ENCODE results near the gene POP5. TPM values are rescaled to one million over a fixed set of nuclear protein-coding genes. Genes with fewer than 3 reads are reported as not detected.
A peak's percentile ranks its signal among the peaks of the same experiment; 100 is the strongest.
"Not testable (repeated sequence)": the region's sequence is repeated elsewhere in the genome, so short reads cannot be mapped to it uniquely, and the experiment has no call there.

The POP5 gene
- 10 to 100 TPM; 63.3 to 64.0 TPM for total RNA-seq

DNA sequence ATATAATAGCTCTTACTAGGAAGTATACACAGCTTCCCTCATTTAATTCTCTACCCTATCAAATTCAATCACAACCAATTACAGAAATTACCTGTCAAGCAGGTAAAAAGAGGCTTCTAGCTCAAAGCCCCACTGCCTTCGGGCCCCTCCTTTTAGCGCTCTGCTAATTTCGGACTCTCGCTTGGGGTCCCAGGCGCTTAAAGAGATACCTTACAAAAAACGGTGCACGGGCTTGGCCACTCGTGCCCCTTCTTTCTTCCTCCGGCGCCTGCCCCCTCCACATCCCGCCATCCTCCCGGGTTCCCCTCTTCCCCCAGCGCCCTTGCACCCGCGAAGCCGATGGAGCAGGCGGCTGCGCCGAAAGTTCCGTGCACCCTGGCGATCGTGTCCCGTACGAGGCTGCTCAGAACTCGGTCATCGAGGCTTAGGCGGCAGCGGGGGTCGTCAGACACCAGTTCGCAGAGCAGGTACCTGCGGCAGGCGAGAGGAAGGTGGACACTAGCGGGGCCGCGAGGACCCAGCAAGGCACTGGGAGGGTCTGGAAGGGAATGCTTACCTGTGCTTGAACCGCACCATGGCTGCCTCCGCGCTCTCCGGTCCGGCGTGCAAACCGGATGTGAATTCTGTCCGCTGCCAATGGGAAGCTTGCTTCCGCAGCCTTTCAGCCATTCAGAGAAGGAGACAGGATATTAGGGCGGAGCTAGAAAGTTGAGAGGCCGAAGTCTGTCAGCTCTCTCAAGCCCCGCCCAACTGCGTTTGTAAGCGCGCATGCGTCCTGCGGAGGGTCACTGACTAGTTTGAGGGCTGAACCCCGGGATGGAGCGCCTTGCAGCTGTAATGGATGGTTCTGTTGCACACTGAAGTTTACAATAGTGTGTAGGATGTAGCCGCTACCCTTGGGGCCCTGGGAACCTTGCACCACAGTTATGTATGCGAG, at the start of gene POP5:
Gene POP5, minus strand, starts transcription at position 616 of the 937 bp plus-strand sequence. Its CDS starts 40 bp downstream, at position 576.
- POLR2A ChIA-PET: interaction anchor here (0.6 to 2.4 kb wide), 12 partner anchors 9 to 479 kb away, joined by 3 to 9 read pairs (median 4); partner anchors contain the start of genes COQ5, DYNLL1 and RNU4-2
- Mint-ChIP-seq H3K36me3 (ENCODE audit: low read depth) (peaks cover 39% of the 10 kb centered on the region), H3K9me3 (ENCODE audit: insufficient read depth) (no peaks in the 10 kb centered on the region), H3K27ac (peak within 1 kb of the TSS; percentile 96), H3K27me3 (ENCODE audit: low read depth) (peaks cover 15% of the 10 kb centered on the region), H3K4me1 (ENCODE audit: low read depth) (peaks cover 41% of the 10 kb centered on the region), H3K4me3 (peak within 1 kb of the TSS; percentile 99)
- ATAC-seq (peak; percentile 97), DNase-seq (peak; percentile 97)
- CTCF ChIA-PET: interaction anchor here (0.7 to 6.2 kb wide), 27 partner anchors 9 to 479 kb away, joined by 3 to 121 read pairs (median 4); partner anchors contain the start of genes COQ5, COX6A1, DYNLL1 and MLEC

- H3K27ac Mint-ChIP-seq: no peak overlapping the region
- no peaks in the 10 kb centered on the region for H3K4me1 Mint-ChIP-seq (ENCODE audit: low read depth)
- H3K9me3 Mint-ChIP-seq (ENCODE audit: insufficient read depth): no peaks in the 10 kb centered on the region
- peaks cover 12% of the 10 kb centered on the region for H3K27me3 Mint-ChIP-seq (ENCODE audit: low read depth)
- CTCF ChIA-PET: interaction anchor here (0.6 to 11.5 kb wide), 2 partner anchors 17 to 27 kb away, joined by 3 to 75 read pairs; no protein-coding TSS in a partner anchor
- ATAC-seq (no peak), DNase-seq (no peak)
- H3K36me3 Mint-ChIP-seq (ENCODE audit: low read depth): no peaks in the 10 kb centered on the region
- POLR2A ChIA-PET: no interaction called here
- no peak overlapping the region for H3K4me3 Mint-ChIP-seq
These were observed 49.1 kb upstream of the POP5 start for GRCh38 chr12:120630104-120630892.

GRCh38 chr12:120628919-120629318, 47.7 kb upstream of the POP5 start:
- POLR2A ChIA-PET: no interaction called here
- H3K27me3 Mint-ChIP-seq (ENCODE audit: low read depth): peaks cover 7% of the 10 kb centered on the region
- H3K4me1 Mint-ChIP-seq (ENCODE audit: low read depth): no peaks in the 10 kb centered on the region
- H3K36me3 Mint-ChIP-seq (ENCODE audit: low read depth): no peaks in the 10 kb centered on the region
- H3K9me3 Mint-ChIP-seq (ENCODE audit: insufficient read depth): no peaks in the 10 kb centered on the region
- no peak overlapping the region for H3K4me3 Mint-ChIP-seq
- ATAC-seq (no peak), DNase-seq (no peak)
- CTCF ChIA-PET: interaction anchor here (11.5 kb wide), 1 partner anchor 18 kb away, joined by 75 read pairs; no protein-coding TSS in a partner anchor
- no peak overlapping the region for H3K27ac Mint-ChIP-seq

GRCh38 chr12:120625557-120626419, 44.6 kb upstream of the POP5 start:
- Mint-ChIP-seq H3K9me3 (ENCODE audit: insufficient read depth) (no peaks in the 10 kb centered on the region), H3K4me3 (no peak overlapping the region), H3K4me1 (ENCODE audit: low read depth) (no peaks in the 10 kb centered on the region), H3K27ac (no peak overlapping the region), H3K27me3 (ENCODE audit: low read depth) (peaks cover 7% of the 10 kb centered on the region), H3K36me3 (ENCODE audit: low read depth) (no peaks in the 10 kb centered on the region)
- ATAC-seq (no peak), DNase-seq (peak; percentile 27)
- POLR2A ChIA-PET: no interaction called here
- CTCF ChIA-PET: interaction anchor here (0.6 to 11.5 kb wide), 8 partner anchors 19 to 487 kb away, joined by 3 to 75 read pairs (median 3); partner anchors contain the start of gene POP5

GRCh38 chr12:120620624-120621023, 39.4 kb upstream of the POP5 start:
- Mint-ChIP-seq H3K9me3 (ENCODE audit: insufficient read depth) (no peaks in the 10 kb centered on the region), H3K4me1 (ENCODE audit: low read depth) (no peaks in the 10 kb centered on the region), H3K36me3 (ENCODE audit: low read depth) (no peaks in the 10 kb centered on the region), H3K4me3 (no peak overlapping the region), H3K27ac (no peak overlapping the region), H3K27me3 (ENCODE audit: low read depth) (peaks cover 23% of the 10 kb centered on the region)
- no peak for DNase-seq
- CTCF ChIA-PET: no interaction called here
- no peak for ATAC-seq
- POLR2A ChIA-PET: no interaction called here

- ChIA-PET POLR2A (interaction anchor here (0.6 kb wide), 1 partner anchor 60 kb away, joined by 5 read pairs; no protein-coding TSS in a partner anchor), CTCF (interaction anchor here (0.6 kb wide), 1 partner anchor 73 kb away, joined by 3 read pairs; no protein-coding TSS in a partner anchor)
- Mint-ChIP-seq H3K4me1 (ENCODE audit: low read depth) (no peaks in the 10 kb centered on the region), H3K9me3 (ENCODE audit: insufficient read depth) (no peaks in the 10 kb centered on the region), H3K27ac (no peak overlapping the region), H3K36me3 (ENCODE audit: low read depth) (no peaks in the 10 kb centered on the region), H3K4me3 (no peak overlapping the region), H3K27me3 (ENCODE audit: low read depth) (peaks cover 23% of the 10 kb centered on the region)
- ATAC-seq (no peak), DNase-seq (no peak)
These were observed 37.9 kb upstream of the POP5 start for GRCh38 chr12:120618954-120619615.

GRCh38 chr12:120617767-120618166, 36.6 kb upstream of the POP5 start:
- peaks cover 21% of the 10 kb centered on the region for H3K27me3 Mint-ChIP-seq (ENCODE audit: low read depth)
- H3K36me3 Mint-ChIP-seq (ENCODE audit: low read depth); H3K4me1 Mint-ChIP-seq (ENCODE audit: low read depth); H3K9me3 Mint-ChIP-seq (ENCODE audit: insufficient read depth); POLR2A ChIA-PET; DNase-seq; ATAC-seq; H3K4me3 Mint-ChIP-seq; H3K27ac Mint-ChIP-seq: not testable (repeated sequence)
- CTCF ChIA-PET: interaction anchor here (0.7 to 1.0 kb wide), 2 partner anchors 29 to 34 kb away, joined by 3 read pairs; no protein-coding TSS in a partner anchor

- POLR2A ChIA-PET; H3K36me3 Mint-ChIP-seq (ENCODE audit: low read depth): not testable (repeated sequence)
These were observed 36.0 kb upstream of the POP5 start for GRCh38 chr12:120617193-120617592.

GRCh38 chr12:120614848-120615247, 33.6 kb upstream of the POP5 start:
- ChIA-PET POLR2A (no interaction called here), CTCF (interaction anchor here (2.1 kb wide), 1 partner anchor 34 kb away, joined by 6 read pairs; no protein-coding TSS in a partner anchor)
- H3K36me3 Mint-ChIP-seq (ENCODE audit: low read depth): no peaks in the 10 kb centered on the region
- H3K9me3 Mint-ChIP-seq (ENCODE audit: insufficient read depth): no peaks in the 10 kb centered on the region
- DNase-seq: no peak
- H3K27ac Mint-ChIP-seq: no peak overlapping the region
- no peaks in the 10 kb centered on the region for H3K4me1 Mint-ChIP-seq (ENCODE audit: low read depth)
- no peak overlapping the region for H3K4me3 Mint-ChIP-seq
- no peak for ATAC-seq
- H3K27me3 Mint-ChIP-seq (ENCODE audit: low read depth): peaks cover 20% of the 10 kb centered on the region

More at GRCh38 chr12:120617193-120617592, 36.0 kb upstream of the POP5 start:
- H3K27me3 Mint-ChIP-seq (ENCODE audit: low read depth): peaks cover 21% of the 10 kb centered on the region
- H3K9me3 Mint-ChIP-seq (ENCODE audit: insufficient read depth); H3K27ac Mint-ChIP-seq; DNase-seq; H3K4me3 Mint-ChIP-seq; ATAC-seq; CTCF ChIA-PET; H3K4me1 Mint-ChIP-seq (ENCODE audit: low read depth): not testable (repeated sequence)

- not testable (repeated sequence) for H3K4me1 Mint-ChIP-seq (ENCODE audit: low read depth)
These were observed 30.3 kb upstream of the POP5 start for GRCh38 chr12:120611534-120611933.

More at GRCh38 chr12:120611534-120611933, 30.3 kb upstream of the POP5 start:
- ATAC-seq; H3K4me3 Mint-ChIP-seq; H3K36me3 Mint-ChIP-seq (ENCODE audit: low read depth); DNase-seq; H3K27me3 Mint-ChIP-seq (ENCODE audit: low read depth); H3K9me3 Mint-ChIP-seq (ENCODE audit: insufficient read depth); POLR2A ChIA-PET; CTCF ChIA-PET; H3K27ac Mint-ChIP-seq: not testable (repeated sequence)
